DND-41 (cell line): ENCODE data around the gene GRIK3.

Experiments
- ATAC-seq: fragments of 200-7000 bp; cut with Tn5 transposase; 3 replicates; pipeline ENCODE4 v1.9.1; 2021; ENCODE audit warnings: low read depth; ENCODE audit not compliant: insufficient read depth
- DNase-seq: peaks from one replicate; pipeline ENCODE4 v3.0.0-alpha.2; 2020
- H2AFZ ChIP-seq: 2 replicates; pipeline ENCODE4 v1.6.0; 2012; ENCODE audit warnings: low read depth, low read length
- H3K27ac ChIP-seq: 2 replicates; pipeline ENCODE4 v1.5.1; 2012; ENCODE audit warnings: low read length, inconsistent platforms
- H3K27me3 ChIP-seq: fragments of 200-600 bp; sonication (generic); 2 replicates; pipeline ENCODE4 v1.6.0; 2012; ENCODE audit warnings: low read length, mild to moderate bottlenecking, inconsistent platforms; ENCODE audit not compliant: insufficient read depth, poor library complexity
- H3K36me3 ChIP-seq: 2 replicates; pipeline ENCODE4 v1.5.1; 2012; ENCODE audit warnings: low read length, inconsistent platforms; ENCODE audit not compliant: insufficient read depth
- H3K4me1 ChIP-seq: 2 replicates; pipeline ENCODE4 v1.5.1; 2012; ENCODE audit warnings: mild to moderate bottlenecking, low read length; ENCODE audit not compliant: insufficient read depth
- H3K4me2 ChIP-seq: 2 replicates; pipeline ENCODE4 v1.6.0; 2012; ENCODE audit warnings: mild to moderate bottlenecking, moderate library complexity, low read length, inconsistent platforms; ENCODE audit not compliant: insufficient read depth
- H3K4me3 ChIP-seq, 2 experiments: fragments of 200-600 bp in 1 of 2; shearing (Covaris generic) in 1 of 2; 2 replicates each; pipeline ENCODE4 v1.5.1; 2012 to 2016; ENCODE audit warnings: inconsistent platforms in 2 of 2, low read length in 2 of 2, mild to moderate bottlenecking in 2 of 2, low read depth in 1 of 2, moderate library complexity in 1 of 2
- H3K79me2 ChIP-seq: 2 replicates; pipeline ENCODE4 v1.6.0; 2012; ENCODE audit warnings: low read length, inconsistent platforms; ENCODE audit not compliant: insufficient read depth
- H3K9ac ChIP-seq: 2 replicates; pipeline ENCODE4 v1.6.0; 2012; ENCODE audit warnings: low read depth, mild to moderate bottlenecking, inconsistent platforms, low read length, moderate library complexity
- H3K9me3 ChIP-seq: 2 replicates; pipeline ENCODE4 v1.5.1; 2012; ENCODE audit warnings: low read length, moderate library complexity, mild to moderate bottlenecking, inconsistent platforms; ENCODE audit not compliant: insufficient read depth, severe bottlenecking
- H4K20me1 ChIP-seq: 2 replicates; pipeline ENCODE4 v1.6.0; 2012; ENCODE audit warnings: low read length; ENCODE audit not compliant: insufficient read depth
- EZH2 ChIP-seq: IDR thresholded peaks from 3 replicates; pipeline ENCODE4 v1.6.1; 2012; ENCODE audit warnings: borderline replicate concordance, low read depth, mild to moderate bottlenecking, moderate library complexity, low read length, inconsistent platforms; ENCODE audit not compliant: severe bottlenecking
- TF ChIP-seq, protein P1 (sequence below): IDR thresholded peaks from 2 replicates; pipeline ENCODE4 v1.5.1; 2012; ENCODE audit warnings: borderline replicate concordance, low read length, moderate library complexity, mild to moderate bottlenecking; ENCODE audit not compliant: poor library complexity, severe bottlenecking; ENCODE audit errors: extremely low read depth

GRIK3 gene

DNA sequence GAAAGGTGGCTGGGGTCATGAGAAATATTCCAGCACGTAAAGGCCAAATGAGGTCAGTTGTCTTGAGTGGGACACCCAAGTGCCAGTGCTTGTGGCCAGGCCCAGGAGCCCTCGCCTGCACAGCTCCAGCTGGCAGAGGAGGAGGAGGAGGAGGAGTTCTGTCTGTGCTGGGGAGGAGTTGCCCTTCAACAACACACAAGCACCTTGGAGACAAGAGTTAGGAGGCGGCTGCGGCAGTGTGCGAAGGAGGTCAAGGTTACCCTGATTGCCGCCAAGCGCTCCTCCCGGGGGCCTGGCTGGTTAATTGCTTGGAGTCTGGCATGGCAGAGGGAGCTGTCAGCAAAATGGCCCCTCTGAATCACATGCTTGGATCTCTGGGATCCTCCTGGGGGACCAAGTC, 45.1 kb downstream of the GRIK3 start:
- H3K27me3 ChIP-seq = peaks cover 7% of the 10 kb centered on the region
- no peak overlapping the region for H3K27ac ChIP-seq
- H3K4me3 ChIP-seq = no peak overlapping the region
- H2AFZ ChIP-seq = no peak overlapping the region
- ATAC-seq (no peak), DNase-seq (no peak)
- no peak overlapping the region for H3K4me2 ChIP-seq
- no peaks in the 10 kb centered on the region for H3K79me2 ChIP-seq
- H3K36me3 ChIP-seq = no peaks in the 10 kb centered on the region
- TF ChIP-seq EZH2 = no peak
- TF ChIP-seq, protein P1, sequence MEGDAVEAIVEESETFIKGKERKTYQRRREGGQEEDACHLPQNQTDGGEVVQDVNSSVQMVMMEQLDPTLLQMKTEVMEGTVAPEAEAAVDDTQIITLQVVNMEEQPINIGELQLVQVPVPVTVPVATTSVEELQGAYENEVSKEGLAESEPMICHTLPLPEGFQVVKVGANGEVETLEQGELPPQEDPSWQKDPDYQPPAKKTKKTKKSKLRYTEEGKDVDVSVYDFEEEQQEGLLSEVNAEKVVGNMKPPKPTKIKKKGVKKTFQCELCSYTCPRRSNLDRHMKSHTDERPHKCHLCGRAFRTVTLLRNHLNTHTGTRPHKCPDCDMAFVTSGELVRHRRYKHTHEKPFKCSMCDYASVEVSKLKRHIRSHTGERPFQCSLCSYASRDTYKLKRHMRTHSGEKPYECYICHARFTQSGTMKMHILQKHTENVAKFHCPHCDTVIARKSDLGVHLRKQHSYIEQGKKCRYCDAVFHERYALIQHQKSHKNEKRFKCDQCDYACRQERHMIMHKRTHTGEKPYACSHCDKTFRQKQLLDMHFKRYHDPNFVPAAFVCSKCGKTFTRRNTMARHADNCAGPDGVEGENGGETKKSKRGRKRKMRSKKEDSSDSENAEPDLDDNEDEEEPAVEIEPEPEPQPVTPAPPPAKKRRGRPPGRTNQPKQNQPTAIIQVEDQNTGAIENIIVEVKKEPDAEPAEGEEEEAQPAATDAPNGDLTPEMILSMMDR = no peak
- H3K9ac ChIP-seq = no peak overlapping the region
- H3K9me3 ChIP-seq = no peaks in the 10 kb centered on the region
- H4K20me1 ChIP-seq = peaks cover 7% of the 10 kb centered on the region; the same call in 1 of the 2 replicates
- no peaks in the 10 kb centered on the region for H3K4me1 ChIP-seq

DNA sequence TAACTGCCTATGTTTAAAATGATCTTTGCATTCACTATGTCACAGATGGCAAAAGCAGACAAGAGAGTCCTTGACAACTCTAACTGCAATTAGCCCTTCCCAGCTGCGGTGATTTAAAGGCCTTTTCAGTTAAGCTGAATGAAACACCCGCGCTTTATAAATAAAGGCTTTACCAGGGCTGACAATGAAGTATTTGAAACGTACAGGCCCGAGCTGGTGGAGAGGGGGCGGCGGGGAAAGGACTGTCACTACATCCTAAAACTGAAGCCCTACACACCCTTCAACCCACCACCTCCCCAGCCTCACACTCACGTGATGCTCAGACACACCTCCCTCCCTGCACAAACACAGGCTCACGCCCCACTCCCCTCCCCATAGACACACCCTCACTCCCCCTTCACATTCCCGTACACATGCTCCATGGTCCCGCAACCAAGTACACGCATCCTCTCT, 45.5 kb downstream of the GRIK3 start:
- no peaks in the 10 kb centered on the region for H3K9me3 ChIP-seq
- H3K27ac ChIP-seq = no peak overlapping the region
- H3K27me3 ChIP-seq = peaks cover 7% of the 10 kb centered on the region
- no peak overlapping the region for H3K9ac ChIP-seq
- no peak overlapping the region for H3K4me3 ChIP-seq
- no peaks in the 10 kb centered on the region for H3K36me3 ChIP-seq
- H4K20me1 ChIP-seq = peaks cover 12% of the 10 kb centered on the region
- DNase-seq = no peak
- H3K79me2 ChIP-seq = no peaks in the 10 kb centered on the region
- H3K4me2 ChIP-seq = no peak overlapping the region
- TF ChIP-seq EZH2 = no peak
- TF ChIP-seq, protein P1 = no peak
- no peaks in the 10 kb centered on the region for H3K4me1 ChIP-seq
- ATAC-seq = no peak
- H2AFZ ChIP-seq = no peak overlapping the region

DNA sequence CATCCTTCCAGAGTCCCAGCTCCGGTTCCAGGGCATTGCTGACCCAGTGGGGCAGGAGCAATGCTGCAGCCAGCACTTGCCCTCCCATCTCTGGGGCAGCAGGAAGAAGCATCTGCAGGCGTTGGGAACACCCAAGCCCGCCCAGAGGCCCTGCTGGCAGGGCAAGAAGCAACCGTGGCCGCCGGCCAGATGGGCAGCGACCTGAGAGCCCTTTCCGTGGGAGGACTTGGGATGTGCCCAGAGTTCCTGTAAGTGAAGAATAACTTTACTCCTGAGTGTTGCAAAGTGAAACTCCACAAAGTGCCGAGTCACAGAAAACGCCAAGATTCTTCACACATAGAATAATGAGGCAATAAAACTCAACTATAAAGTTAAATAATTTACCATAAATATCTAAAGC, 46.0 kb downstream of the GRIK3 start:
- no peak for TF ChIP-seq EZH2
- TF ChIP-seq, protein P1 = no peak
- Histone ChIP-seq H3K27me3 (peaks cover 7% of the 10 kb centered on the region), H3K27ac (no peak overlapping the region), H3K9me3 (no peaks in the 10 kb centered on the region), H3K9ac (no peak overlapping the region), H3K4me2 (no peak overlapping the region), H2AFZ (no peak overlapping the region), H4K20me1 (peaks cover 12% of the 10 kb centered on the region), H3K79me2 (no peaks in the 10 kb centered on the region), H3K4me1 (no peaks in the 10 kb centered on the region), H3K36me3 (no peaks in the 10 kb centered on the region), H3K4me3 (no peak overlapping the region)
- no peak for ATAC-seq
- DNase-seq = no peak

DNA sequence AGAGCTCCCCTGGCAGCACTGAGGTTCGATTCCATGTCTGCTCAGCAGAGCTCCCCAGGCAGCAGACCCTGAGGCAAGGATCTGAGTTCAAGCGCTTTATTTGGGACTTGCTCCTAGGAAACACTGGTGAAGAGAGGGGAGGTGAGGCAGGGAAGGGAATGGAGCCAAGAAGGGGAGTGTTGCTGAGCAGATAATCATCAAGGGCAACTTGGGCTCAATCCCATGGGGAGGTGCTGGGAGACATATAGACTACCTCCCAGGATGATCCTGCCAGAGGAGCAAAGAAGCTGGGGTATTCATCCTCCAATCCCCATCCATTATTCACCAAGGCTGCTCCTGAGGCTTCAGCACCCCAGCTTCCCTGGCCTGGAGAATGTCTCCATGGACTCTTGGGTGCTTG, 47.0 kb downstream of the GRIK3 start:
- H3K4me3 ChIP-seq = no peak overlapping the region
- H2AFZ ChIP-seq = no peak overlapping the region
- H3K79me2 ChIP-seq = no peaks in the 10 kb centered on the region
- DNase-seq (no peak), ATAC-seq (no peak)
- no peak overlapping the region for H3K27ac ChIP-seq
- H3K9me3 ChIP-seq = no peaks in the 10 kb centered on the region
- H3K27me3 ChIP-seq = peaks cover 10% of the 10 kb centered on the region
- H3K4me2 ChIP-seq = no peak overlapping the region
- H4K20me1 ChIP-seq = peaks cover 12% of the 10 kb centered on the region
- H3K36me3 ChIP-seq = no peaks in the 10 kb centered on the region
- TF ChIP-seq, protein P1 = no peak
- no peak for TF ChIP-seq EZH2
- no peaks in the 10 kb centered on the region for H3K4me1 ChIP-seq
- no peak overlapping the region for H3K9ac ChIP-seq
